K562 (cell line): Measurements from ENCODE around the gene HOMEZ. TPM values are rescaled to one million over a fixed set of nuclear protein-coding genes. Genes with fewer than 3 reads are reported as not detected.

Source experiments
- ELF1 ChIP-seq: fragments of 200-800 bp; sonication (Bioruptor generic); IDR thresholded peaks from 2 replicates; pipeline ENCODE4 v1.6.1; 2016; ENCODE audit warnings: missing genetic modification characterization, missing compliant biosample characterization
- ESRRA ChIP-seq: fragments of 450-650 bp; IDR thresholded peaks from 2 replicates; pipeline ENCODE4 v1.6.1; 2014; ENCODE audit warnings: low read depth, mild to moderate bottlenecking, moderate library complexity, borderline replicate concordance
- HMG20B ChIP-seq: fragments of 250-450 bp; sonication (Bioruptor Pico); IDR thresholded peaks from 2 replicates; pipeline ENCODE4 v1.5.0; 2021; ENCODE audit warnings: mild to moderate bottlenecking
- JUND ChIP-seq, 2 experiments: IDR thresholded peaks; 2 replicates in 1 of 2; 3 replicates in 1 of 2; pipeline ENCODE4 v1.6.1; 2011; ENCODE audit warnings: borderline replicate concordance in 2 of 2, low read depth in 2 of 2, low read length in 2 of 2, improper control_type of control experiment in 1 of 2, missing biosample characterization in 1 of 2, missing genetic modification characterization in 1 of 2, missing genetic modification reagents in 1 of 2
- MCM5 ChIP-seq: fragments of 450-650 bp; IDR thresholded peaks from 2 replicates; pipeline ENCODE4 v1.6.1; 2016; ENCODE audit warnings: low read depth
- NR4A1 ChIP-seq, 2 experiments: fragments of 250-450 bp in 1 of 2; fragments of 450-650 bp in 1 of 2; sonication (Bioruptor Pico) in 1 of 2; IDR thresholded peaks; 2 replicates each; pipeline versions ENCODE4 v1.4.0 to v1.6.1; 2016 to 2020; ENCODE audit warnings: mild to moderate bottlenecking in 2 of 2, missing compliant biosample characterization in 1 of 2, missing genetic modification characterization in 1 of 2, moderate library complexity in 1 of 2
- PBX2 ChIP-seq, 2 experiments: IDR thresholded peaks in 1 of 2; conservative IDR thresholded peaks in 1 of 2; 2 replicates each; pipeline ENCODE4 v1.6.1; 2016; ENCODE audit warnings: low read depth in 2 of 2, mild to moderate bottlenecking in 1 of 2, missing compliant biosample characterization in 1 of 2, missing genetic modification characterization in 1 of 2, moderate library complexity in 1 of 2
- PML ChIP-seq: IDR thresholded peaks from 2 replicates; pipeline ENCODE4 v1.6.1; 2012; ENCODE audit warnings: low read length, inconsistent platforms
- RB1 ChIP-seq: fragments of 450-650 bp; IDR thresholded peaks from 2 replicates; pipeline ENCODE4 v1.6.1; 2017; ENCODE audit warnings: low read depth, mild to moderate bottlenecking
- SIRT6 ChIP-seq: IDR thresholded peaks from one replicate; pipeline ENCODE4 v1.6.1; 2012; ENCODE audit warnings: low read depth, mild to moderate bottlenecking, control low read depth, inconsistent platforms, low read length, moderate library complexity
- U2AF2 ChIP-seq: fragments of 200-400 bp; formaldehyde crosslinking; optimal IDR thresholded peaks from 2 replicates; pipeline ENCODE3; 2017; ENCODE audit warnings: low read depth, mild to moderate bottlenecking, low read length
- WHSC1 ChIP-seq: IDR thresholded peaks from one replicate; pipeline ENCODE4 v1.6.1; 2012; ENCODE audit warnings: low read length, control low read depth, inconsistent platforms
- ZNF124 ChIP-seq: sonication (generic); formaldehyde crosslinking; IDR thresholded peaks from 2 replicates; pipeline ENCODE4 v1.8.1; 2022; ENCODE audit warnings: missing genetic modification reagents
- ZNF263 ChIP-seq: sonication (generic); formaldehyde crosslinking; IDR thresholded peaks from 2 replicates; pipeline ENCODE4 v1.8.0; 2022; ENCODE audit warnings: mild to moderate bottlenecking, missing genetic modification reagents, borderline replicate concordance
- ZNF347 ChIP-seq: fragments of 450-650 bp; formaldehyde crosslinking; IDR thresholded peaks from 2 replicates; pipeline ENCODE4 v1.4.0; 2020; ENCODE audit warnings: low read depth, mild to moderate bottlenecking, moderate library complexity
- ZNF354B ChIP-seq: fragments of 250-450 bp; sonication (Bioruptor Pico); IDR thresholded peaks from 2 replicates; pipeline ENCODE4 v1.4.0; 2020
- ZNF717 ChIP-seq: fragments of 250-450 bp; sonication (Bioruptor Pico); IDR thresholded peaks from 2 replicates; pipeline ENCODE4 v1.5.0; 2021
- polyA plus RNA-seq, 8 experiments: library from polyadenylated mRNA; depleted of rRNA in 4 of 8; stranded (reverse) in 5 of 8; unstranded in 3 of 8; fragments of >200 nt; fragmentation: Nextera tagmentation in 2 of 8; fragmentation: Illumina TruSeq in 1 of 8; extraction: Ambion mirVana in 2 of 8; extraction: Trizol in 1 of 8; gene quantifications; 2 replicates each; pipeline versions ENCODE4 v1.2.1 to v1.2.3, GENCODE V29; 2011 to 2014; ENCODE audit warnings: inconsistent platforms in 1 of 8, missing spikeins in 1 of 8
- total RNA-seq, 7 experiments: library from RNA; depleted of rRNA in 6 of 7; stranded (reverse); fragments of >200 nt in 6 of 7; fragmentation: Illumina TruSeq in 2 of 7; extraction: Trizol in 2 of 7; gene quantifications; 2 replicates each; pipeline versions ENCODE4 v1.2.1 to v1.2.3, GENCODE V29; 2011 to 2021; ENCODE audit warnings: low replicate concordance in 1 of 7
- TF ChIP-seq, protein P1 (sequence below), 3 experiments: fragments of 200-800 bp in 1 of 3; fragments of 250-450 bp in 1 of 3; fragments of 450-650 bp in 1 of 3; sonication (Bioruptor Pico) in 1 of 3; sonication (Bioruptor generic) in 1 of 3; formaldehyde crosslinking in 1 of 3; IDR thresholded peaks; 2 replicates each; pipeline versions ENCODE4 v1.6.1 to v1.8.0; 2016 to 2022; ENCODE audit warnings: mild to moderate bottlenecking in 2 of 3, missing genetic modification characterization in 2 of 3, missing compliant biosample characterization in 1 of 3, moderate library complexity in 1 of 3
- TF ChIP-seq, protein P2 (sequence below), 2 experiments: fragments of 450-650 bp; IDR thresholded peaks; 2 replicates each; pipeline ENCODE4 v1.6.1; 2016

The HOMEZ gene
- total and polyA plus RNA-seq, 9 of the 15 experiments (the other 6 are each of a cell fraction or from before 2014, with no cell fraction given), result 3.0 to 30.2 (median 16.9) TPM

GRCh38 chr14:23301288-23301968 lies 15.5 kb upstream of the HOMEZ start (continued):
- TF ChIP-seq, protein P1, sequence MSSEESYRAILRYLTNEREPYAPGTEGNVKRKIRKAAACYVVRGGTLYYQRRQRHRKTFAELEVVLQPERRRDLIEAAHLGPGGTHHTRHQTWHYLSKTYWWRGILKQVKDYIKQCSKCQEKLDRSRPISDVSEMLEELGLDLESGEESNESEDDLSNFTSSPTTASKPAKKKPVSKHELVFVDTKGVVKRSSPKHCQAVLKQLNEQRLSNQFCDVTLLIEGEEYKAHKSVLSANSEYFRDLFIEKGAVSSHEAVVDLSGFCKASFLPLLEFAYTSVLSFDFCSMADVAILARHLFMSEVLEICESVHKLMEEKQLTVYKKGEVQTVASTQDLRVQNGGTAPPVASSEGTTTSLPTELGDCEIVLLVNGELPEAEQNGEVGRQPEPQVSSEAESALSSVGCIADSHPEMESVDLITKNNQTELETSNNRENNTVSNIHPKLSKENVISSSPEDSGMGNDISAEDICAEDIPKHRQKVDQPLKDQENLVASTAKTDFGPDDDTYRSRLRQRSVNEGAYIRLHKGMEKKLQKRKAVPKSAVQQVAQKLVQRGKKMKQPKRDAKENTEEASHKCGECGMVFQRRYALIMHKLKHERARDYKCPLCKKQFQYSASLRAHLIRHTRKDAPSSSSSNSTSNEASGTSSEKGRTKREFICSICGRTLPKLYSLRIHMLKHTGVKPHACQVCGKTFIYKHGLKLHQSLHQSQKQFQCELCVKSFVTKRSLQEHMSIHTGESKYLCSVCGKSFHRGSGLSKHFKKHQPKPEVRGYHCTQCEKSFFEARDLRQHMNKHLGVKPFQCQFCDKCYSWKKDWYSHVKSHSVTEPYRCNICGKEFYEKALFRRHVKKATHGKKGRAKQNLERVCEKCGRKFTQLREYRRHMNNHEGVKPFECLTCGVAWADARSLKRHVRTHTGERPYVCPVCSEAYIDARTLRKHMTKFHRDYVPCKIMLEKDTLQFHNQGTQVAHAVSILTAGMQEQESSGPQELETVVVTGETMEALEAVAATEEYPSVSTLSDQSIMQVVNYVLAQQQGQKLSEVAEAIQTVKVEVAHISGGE (CRISPR knock-in tag; IDR thresholded peaks at IDR 0.05), result peak in 1 of 3 experiments; percentile 85; a peak in 2 of 6 replicates
- TF ChIP-seq ESRRA, result peak; percentile 72; the same call in 1 of the 2 replicates
- no peak for TF ChIP-seq MCM5
- TF ChIP-seq NR4A1 (CRISPR knock-in tag; IDR thresholded peaks at IDR 0.05), result no peak
- TF ChIP-seq NR4A1 (tag; IDR thresholded peaks at IDR 0.05), result peak; percentile 78
- no peak for TF ChIP-seq HMG20B (CRISPR knock-in tag)
- no peak for TF ChIP-seq ELF1 (tag)
- TF ChIP-seq RB1, result peak; percentile 98
- TF ChIP-seq WHSC1, result no peak
- no peak for TF ChIP-seq ZNF717
- no peak for TF ChIP-seq SIRT6
- no peak for TF ChIP-seq U2AF2
- TF ChIP-seq ZNF354B (CRISPR knock-in tag), result no peak
- TF ChIP-seq ZNF124 (CRISPR knock-in tag), result no peak
- no peak; the same call in 1 of the 2 replicates for TF ChIP-seq ZNF263 (CRISPR knock-in tag)
- TF ChIP-seq, protein P2, sequence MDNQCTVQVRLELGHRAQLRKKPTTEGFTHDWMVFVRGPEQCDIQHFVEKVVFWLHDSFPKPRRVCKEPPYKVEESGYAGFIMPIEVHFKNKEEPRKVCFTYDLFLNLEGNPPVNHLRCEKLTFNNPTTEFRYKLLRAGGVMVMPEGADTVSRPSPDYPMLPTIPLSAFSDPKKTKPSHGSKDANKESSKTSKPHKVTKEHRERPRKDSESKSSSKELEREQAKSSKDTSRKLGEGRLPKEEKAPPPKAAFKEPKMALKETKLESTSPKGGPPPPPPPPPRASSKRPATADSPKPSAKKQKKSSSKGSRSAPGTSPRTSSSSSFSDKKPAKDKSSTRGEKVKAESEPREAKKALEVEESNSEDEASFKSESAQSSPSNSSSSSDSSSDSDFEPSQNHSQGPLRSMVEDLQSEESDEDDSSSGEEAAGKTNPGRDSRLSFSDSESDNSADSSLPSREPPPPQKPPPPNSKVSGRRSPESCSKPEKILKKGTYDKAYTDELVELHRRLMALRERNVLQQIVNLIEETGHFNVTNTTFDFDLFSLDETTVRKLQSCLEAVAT (IDR thresholded peaks at IDR 0.05), result no peak
- no peak for TF ChIP-seq PML
- TF ChIP-seq JUND (IDR thresholded peaks at IDR 0.05; ENCODE audit: borderline replicate concordance, low read depth, low read length), result peak; percentile 52
- TF ChIP-seq JUND (tag; IDR thresholded peaks at IDR 0.05; ENCODE audit: borderline replicate concordance, low read depth, low read length), result peak; percentile 49; the same call in 1 of the 3 replicates
- TF ChIP-seq ZNF347 (CRISPR knock-in tag), result no peak
- TF ChIP-seq PBX2 (CRISPR knock-in tag; IDR thresholded peaks at IDR 0.05; ENCODE audit: low read depth), result no peak
- TF ChIP-seq PBX2 (tag; conservative IDR thresholded peaks at IDR 0.05; ENCODE audit: low read depth), result no peak
